GM19467 (cell line): ENCODE measurements around the gene BMPR1B.

Experiments
- ATAC-seq: cut with Tn5 transposase; IDR thresholded peaks from one replicate; pipeline ENCODE4 v1.9.1; 2021; ENCODE audit warnings: mild to moderate bottlenecking, moderate library complexity; ENCODE audit not compliant: unreplicated experiment

BMPR1B gene

GRCh38 chr4:94947681-94948108 lies 189.9 kb downstream of the BMPR1B start:
- no peak for ATAC-seq

DNA sequence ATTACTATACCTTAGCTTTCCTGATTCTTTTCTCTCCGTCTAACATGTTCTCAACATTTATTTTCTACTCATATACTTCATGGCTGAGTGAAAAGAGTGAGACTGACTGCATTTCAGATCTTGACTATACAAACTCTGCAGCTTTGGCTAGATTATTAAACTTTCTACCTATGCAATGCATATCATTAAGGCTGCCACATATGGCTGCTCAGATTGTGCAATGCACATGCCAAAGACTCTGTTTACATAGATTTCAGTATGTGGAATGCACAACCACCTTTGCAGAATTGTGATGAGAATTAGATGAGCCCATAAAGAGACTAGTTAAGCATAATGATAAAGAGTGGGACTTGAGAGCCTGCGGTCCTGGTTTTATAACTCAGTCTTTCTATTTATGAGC lies 196.5 kb downstream of the BMPR1B start:
- no peak for ATAC-seq

GRCh38 chr4:94957030-94957429 lies 199.3 kb downstream of the BMPR1B start:
- ATAC-seq: no peak

GRCh38 chr4:94959307-94959706 lies 201.6 kb downstream of the BMPR1B start:
- ATAC-seq: no peak

GRCh38 chr4:94960708-94961107 lies 203.0 kb downstream of the BMPR1B start:
- no peak for ATAC-seq

DNA sequence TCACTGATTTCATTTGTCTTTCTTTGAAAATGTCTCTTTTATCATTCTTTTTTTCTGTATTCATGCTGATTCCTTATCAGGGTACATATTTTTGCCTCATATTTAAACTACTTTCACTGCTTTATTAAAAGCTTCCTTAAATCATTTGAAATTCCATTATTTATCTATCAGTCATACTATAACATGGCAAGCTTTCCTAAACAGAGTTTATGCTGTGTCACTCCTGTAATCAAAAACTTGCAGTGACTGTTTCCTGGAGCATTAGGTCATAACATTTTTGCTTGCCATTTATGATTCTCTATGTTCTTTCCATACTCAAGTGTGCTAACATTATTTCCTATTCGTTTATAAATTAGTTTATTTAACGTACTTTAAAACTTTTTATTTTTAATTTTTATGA lies 203.7 kb downstream of the BMPR1B start:
- no peak for ATAC-seq

DNA sequence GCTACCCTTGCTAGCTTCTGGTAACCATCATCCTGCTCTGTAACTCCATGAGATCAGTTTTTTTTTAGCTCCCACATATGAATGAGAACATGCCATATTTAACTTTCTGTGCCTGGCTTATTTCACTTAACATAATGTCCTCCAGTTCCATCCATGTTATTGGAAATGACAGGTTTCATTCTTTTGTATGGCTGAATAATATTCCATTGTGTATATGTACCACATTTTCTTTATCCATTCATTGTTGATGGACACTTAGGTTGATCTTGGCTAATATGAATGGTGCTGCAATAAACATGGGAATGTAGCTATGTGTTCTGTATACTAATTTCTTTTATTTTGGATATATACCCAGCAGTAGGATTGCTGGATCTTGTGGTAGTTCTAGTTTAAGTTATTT lies 204.7 kb downstream of the BMPR1B start:
- no peak for ATAC-seq

DNA sequence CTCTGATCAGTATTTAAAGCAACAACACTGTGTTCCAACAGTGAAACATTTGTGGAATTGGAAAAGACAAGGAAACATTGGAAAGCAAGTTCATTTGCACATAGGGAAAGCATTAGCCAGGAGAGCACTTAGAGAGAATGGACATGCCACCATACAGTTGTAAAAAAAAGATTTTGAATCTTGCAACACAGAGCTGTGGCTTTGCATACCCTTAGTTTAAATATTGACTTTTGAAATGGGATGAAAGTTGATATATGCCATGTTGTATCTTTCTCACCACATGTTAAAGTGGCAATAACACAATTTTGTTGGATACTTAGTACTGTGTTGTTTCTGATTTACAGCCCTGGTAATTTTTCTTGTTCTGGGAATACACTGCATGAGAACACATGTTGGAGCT lies 208.1 kb downstream of the BMPR1B start:
- no peak for ATAC-seq

DNA sequence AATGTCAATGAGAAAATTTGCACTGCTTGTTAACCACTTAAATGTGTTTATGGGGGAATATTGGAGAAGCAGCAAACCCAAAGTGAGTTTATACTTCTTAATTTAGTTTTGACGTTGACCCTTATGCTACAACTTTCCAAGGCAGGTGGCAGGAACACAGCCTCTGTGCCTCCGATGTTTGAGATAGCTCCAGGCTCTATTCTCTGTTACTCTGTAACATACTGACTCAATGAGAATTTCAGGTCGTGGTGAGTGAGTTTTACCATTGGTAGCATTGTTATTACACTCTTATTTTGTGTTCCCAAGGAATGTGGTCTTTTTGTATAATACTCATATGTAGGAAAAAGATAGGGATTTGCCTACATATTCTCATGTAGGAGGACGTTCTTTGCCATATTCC lies 210.7 kb downstream of the BMPR1B start:
- ATAC-seq: no peak

- no peak for ATAC-seq
Observed at GRCh38 chr4:94970650-94971049, 212.9 kb downstream of the BMPR1B start.

DNA sequence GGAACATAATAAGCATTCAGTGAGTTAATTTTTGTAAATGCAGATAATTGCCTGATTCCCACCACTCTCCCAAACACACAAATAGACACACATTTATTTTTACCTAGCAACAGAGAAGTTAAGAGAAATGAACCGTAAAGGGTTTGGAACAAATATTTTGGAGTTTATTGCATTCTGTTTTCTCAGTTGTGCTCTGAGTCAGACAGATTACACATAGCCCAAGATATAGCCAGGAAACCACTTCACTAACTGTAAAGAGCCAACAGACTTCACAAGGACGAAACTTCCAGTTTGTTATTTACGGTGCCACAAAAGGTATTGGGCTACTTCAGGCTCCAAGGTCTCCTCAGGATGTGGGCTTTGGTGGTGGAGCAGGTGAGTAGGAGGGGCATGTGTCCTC lies 217.0 kb downstream of the BMPR1B start:
- ATAC-seq: no peak

DNA sequence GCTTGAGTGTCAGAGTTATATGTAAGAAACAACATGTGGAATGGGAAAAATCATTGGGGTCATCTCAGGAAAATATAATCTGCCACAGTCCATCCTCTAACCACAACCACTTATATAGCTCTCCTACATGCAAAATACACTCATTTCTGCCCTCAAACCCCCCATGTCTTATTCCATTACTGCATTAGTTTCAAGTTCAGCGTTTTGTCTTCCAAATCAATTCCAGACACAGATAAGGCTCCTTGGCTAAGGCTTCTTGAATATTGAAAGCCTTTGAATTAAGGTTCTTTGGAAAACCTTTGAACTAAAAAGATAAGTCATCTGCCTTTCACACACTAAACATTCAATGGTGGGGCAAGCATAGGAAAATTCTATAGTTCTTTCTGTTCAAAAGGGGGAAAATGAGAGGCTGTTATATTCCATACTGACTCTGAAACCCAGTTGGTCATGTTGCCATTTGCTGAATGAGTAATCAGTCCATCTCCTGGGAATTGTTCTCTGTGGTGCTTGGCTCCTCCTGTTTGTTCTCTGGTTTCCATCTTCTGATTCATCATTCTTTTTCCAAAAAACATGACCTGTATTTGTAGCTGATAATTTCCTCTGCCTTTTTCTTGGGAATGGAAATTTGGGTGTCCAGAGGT lies 218.7 kb downstream of the BMPR1B start:
- ATAC-seq: no peak

DNA sequence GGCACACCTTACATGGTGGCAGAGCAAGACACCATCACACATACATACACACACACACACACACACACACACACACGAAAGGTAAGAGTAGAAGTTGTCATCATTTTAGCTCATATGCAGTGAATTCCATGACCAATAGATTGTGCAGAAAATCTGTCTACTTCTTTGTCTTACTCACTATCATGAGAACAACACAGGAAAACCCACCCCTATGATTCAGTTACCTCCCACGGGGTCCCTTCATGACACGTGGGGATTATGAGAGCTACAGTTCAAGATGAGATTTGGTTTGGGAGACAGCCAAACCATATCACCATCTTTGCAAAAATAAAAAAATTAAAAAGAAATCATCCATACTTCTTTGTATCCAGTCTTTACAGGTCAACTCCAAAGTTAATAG lies 221.1 kb downstream of the BMPR1B start:
- ATAC-seq: no peak

DNA sequence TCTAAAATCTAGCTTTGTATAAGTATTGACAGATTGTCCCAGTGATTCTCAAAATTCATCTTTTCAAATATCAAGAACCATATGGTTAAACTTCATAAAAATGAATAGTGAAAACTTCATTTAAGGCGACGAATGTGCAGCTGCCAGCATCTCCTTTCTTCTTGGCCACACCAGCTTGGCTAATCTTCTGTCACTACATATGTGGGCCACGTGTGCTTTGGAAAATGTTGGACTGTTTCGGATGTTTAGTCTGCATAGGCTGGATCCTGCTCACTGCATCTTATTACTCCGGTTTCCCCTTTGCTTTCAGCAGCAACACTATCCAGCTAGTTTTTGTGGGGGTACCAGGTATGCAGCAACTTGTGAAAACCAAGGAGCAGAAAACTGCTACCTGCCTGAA lies 221.9 kb downstream of the BMPR1B start:
- ATAC-seq: no peak

GRCh38 chr4:94995684-94996394 lies 238.1 kb downstream of the BMPR1B start:
- no peak for ATAC-seq

GRCh38 chr4:95000076-95000648 lies 242.4 kb downstream of the BMPR1B start:
- ATAC-seq: no peak

DNA sequence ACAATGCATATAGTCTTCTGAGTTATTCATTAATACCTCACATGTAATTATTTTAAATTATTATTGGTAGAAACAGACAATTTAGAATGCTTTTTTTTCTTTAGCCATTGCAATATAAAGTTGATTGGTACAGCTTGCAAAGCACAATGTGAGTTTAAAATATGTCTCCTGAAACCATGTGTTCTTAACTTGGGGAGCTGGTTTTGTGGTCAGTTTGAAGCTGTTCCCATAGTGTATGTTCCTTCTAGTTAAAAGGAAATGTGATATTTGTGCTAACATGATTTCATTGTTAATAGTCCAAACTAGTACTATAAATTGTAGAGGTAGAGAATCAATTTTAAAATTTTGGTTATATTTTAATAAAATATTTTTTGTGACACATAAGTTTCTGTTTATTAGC lies 247.2 kb downstream of the BMPR1B start:
- ATAC-seq: no peak

DNA sequence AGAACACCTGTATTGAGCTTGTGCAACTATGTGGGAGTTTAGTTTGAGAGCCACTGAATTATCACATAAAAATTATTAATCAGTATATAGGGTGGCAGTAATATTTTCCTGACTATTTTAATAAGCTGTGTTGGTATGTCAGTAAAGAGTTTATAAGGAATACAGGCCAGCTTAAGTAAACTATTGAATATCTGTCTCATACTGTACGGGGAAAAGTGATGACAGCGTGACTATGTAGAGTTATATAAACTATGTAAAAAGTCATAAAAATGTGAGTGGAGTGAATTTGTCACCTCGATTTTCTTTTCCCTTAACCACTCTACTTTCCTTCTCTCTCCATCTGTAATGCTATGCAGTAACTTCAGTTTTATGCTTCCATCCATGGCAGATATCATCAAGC lies 250.2 kb downstream of the BMPR1B start:
- no peak for ATAC-seq

DNA sequence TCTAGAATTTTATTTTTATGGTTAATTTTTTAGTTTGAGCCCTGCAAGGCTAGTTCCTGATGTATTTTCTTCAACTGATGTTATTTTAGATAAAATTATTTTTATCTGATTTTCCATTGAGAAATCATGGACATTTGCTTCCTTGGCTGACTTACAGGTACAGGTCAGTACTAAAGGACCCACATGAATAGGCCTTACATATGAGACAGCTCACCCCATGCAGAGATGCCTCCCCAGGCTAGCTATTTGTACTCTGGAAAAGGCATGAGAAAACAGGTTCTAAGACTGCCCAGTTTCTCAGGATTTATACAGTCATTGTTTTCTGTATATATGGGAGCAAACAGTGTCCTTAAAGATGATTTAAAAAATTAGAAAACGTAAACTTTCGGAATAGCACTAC lies 255.5 kb downstream of the BMPR1B start:
- no peak for ATAC-seq

GRCh38 chr4:95014068-95014467 lies 256.3 kb downstream of the BMPR1B start:
- no peak for ATAC-seq

- ATAC-seq: no peak
Observed at GRCh38 chr4:95017305-95018064, 259.7 kb downstream of the BMPR1B start.

DNA sequence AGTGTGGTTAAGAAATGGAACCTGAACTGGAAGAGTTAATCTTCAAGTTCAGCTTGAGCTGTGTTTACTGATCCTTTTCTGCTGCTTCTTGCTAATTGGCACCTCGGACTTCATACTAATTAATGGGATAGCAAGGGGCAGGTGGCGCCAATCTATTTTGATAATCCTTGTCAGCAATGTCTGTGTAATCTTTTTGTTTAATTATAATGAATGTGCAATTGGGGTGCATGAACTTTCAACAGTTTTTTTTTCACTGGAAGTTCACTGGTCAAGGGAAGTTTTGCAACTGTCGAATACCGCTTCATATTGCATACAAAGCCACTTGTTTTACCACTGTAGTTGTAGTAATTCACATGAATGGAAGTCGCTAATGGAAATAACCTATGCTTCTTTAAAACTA lies 261.0 kb downstream of the BMPR1B start:
- no peak for ATAC-seq
